GM12872 (cell line): ENCODE measurements around the gene MAK.

Experiments
- TF ChIP-seq, protein P1 (sequence below): IDR thresholded peaks from 3 replicates; pipeline ENCODE4 v1.5.1; 2011; ENCODE audit warnings: low read depth, mild to moderate bottlenecking, low read length, moderate library complexity; ENCODE audit not compliant: insufficient read depth

Gene MAK

GRCh38 chr6:10838794-10839333 is 525 bp upstream of the MAK start:
- TF ChIP-seq, protein P1, sequence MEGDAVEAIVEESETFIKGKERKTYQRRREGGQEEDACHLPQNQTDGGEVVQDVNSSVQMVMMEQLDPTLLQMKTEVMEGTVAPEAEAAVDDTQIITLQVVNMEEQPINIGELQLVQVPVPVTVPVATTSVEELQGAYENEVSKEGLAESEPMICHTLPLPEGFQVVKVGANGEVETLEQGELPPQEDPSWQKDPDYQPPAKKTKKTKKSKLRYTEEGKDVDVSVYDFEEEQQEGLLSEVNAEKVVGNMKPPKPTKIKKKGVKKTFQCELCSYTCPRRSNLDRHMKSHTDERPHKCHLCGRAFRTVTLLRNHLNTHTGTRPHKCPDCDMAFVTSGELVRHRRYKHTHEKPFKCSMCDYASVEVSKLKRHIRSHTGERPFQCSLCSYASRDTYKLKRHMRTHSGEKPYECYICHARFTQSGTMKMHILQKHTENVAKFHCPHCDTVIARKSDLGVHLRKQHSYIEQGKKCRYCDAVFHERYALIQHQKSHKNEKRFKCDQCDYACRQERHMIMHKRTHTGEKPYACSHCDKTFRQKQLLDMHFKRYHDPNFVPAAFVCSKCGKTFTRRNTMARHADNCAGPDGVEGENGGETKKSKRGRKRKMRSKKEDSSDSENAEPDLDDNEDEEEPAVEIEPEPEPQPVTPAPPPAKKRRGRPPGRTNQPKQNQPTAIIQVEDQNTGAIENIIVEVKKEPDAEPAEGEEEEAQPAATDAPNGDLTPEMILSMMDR: no peak

DNA sequence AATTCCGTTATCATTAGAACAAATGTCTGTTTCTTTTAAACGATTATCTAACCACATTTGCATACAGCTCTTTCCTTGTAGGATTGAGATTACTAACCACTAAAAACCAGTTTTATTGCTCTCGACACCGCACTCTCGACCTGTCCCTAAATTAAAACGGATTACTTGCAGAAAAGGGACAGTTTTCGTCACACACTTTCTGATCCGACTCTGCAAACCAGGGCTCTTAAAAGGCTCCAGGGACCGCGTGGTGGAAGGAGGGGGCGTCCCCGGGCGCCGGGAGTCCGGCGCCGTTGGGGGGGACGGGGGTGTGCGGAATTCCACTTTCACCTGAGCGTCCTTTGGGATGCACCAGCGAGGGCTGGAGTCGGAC is 731 bp downstream of the MAK start:
- TF ChIP-seq, protein P1: no peak

DNA sequence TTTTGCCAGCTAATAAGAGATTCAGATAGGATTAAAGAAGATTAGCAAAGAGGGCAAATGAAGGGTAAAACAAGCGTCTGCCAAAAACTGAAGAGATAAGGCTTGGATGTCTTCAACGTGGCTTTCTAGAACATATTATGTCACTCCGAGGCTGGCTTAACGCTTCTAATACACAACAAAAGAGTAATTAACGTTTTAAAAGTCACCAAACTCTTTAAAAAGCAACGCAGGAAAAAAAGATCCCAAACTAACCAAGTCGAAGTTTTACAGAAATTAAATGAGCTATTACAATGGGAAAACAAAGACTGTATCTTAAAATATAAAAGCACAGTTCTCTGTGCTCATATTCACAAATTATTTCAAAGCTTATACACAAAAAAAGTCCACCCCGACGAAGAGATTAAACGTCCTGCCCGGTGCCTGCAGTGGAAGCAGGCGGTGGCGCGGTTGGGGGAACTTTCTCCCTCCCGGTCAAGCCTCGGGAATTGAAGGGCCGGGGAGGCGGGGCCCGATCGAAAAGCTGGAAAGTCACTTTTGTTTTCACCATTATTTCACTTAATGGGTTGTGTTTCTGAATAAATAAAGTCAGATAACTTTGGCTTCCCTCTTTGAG is 1.2 kb downstream of the MAK start:
- TF ChIP-seq, protein P1: no peak

DNA sequence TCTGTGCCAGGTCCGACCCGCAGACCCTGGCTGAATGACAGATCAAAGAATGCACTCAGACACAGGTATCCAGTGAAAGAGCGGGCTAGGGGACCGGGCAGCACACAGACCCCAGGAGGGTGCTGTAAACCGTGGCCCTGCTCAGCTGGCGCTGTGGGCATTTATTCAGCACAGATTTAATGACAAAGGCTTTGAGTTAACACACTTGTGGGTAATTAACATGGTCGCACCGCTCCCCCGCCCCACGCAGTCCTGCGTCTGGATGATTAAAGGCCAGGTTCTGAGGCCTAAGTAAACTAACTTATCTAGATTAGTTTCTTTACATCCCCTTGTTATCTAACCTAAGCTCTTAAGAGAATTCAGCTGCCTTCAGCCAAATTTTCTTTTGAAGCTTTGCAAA is 3.5 kb downstream of the MAK start:
- TF ChIP-seq, protein P1: no peak

DNA sequence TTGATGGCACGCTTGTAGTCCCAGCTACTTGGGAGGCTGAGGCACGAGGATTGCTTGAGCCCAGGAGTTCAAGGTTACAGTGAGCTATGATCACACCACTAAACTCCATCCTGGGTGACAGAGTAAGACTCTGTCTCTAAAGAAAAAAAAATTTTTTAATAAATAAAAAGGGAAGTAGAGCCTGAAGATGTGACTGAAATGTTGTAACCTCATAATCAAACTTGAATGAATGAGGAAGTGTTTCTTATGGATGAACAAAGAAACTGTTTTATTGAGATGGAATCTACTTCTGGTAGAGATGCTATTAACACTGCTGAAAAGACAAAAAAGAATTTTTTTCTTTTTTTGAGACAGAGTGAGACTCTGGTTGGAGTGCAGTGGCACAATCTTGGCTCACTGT is 6.7 kb downstream of the MAK start:
- TF ChIP-seq, protein P1: no peak

DNA sequence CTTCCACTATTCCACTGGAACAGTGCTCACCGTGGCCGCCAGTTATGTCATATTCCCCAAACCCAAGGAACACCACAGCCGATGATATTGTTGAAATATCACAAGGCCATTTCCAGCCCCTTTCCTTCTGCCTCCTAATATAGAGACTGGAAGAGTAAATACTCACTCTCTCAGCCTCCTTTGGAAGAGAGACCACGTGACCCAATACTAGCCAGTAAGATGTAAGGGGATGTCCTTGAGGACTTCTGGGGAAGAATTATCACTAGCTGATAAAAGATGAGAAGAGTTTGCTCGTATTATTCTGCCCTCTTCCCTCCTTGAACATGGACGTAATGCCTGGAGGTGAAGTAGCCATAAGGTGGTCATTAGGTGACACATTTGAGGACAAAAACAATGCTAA is 13.5 kb downstream of the MAK start:
- TF ChIP-seq, protein P1: no peak

GRCh38 chr6:10824297-10824696 is 14.0 kb downstream of the MAK start:
- TF ChIP-seq, protein P1: no peak
